ENCODE data around the gene OR10H5.

OR10H5 gene

DNA sequence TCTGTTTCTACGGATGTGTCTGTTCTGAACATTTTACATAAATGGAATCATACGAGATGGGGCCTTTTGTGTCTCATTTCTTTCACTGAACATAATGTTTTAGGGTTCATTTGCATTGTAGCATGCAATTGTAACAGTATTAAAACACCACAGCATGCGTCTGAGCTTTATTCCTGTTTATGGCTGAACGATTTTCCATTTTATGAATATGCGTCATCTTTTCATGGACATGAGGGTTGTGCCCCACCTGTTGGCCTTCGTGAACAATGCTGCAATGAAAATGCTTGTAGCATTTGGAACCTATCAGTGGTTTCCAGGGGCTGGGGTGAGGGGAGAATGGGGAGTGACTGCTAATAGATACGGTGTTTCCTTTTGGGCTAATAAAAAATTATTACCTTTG is 22.9 kb downstream of the OR10H5 start:
- DNase-seq = no peak
- Histone ChIP-seq H3K4me3 (ENCODE audit: low read depth, low read length) (no peak overlapping the region), H3K27me3 (peaks cover 4% of the 10 kb centered on the region; the same call in 1 of the 2 replicates)

DNA sequence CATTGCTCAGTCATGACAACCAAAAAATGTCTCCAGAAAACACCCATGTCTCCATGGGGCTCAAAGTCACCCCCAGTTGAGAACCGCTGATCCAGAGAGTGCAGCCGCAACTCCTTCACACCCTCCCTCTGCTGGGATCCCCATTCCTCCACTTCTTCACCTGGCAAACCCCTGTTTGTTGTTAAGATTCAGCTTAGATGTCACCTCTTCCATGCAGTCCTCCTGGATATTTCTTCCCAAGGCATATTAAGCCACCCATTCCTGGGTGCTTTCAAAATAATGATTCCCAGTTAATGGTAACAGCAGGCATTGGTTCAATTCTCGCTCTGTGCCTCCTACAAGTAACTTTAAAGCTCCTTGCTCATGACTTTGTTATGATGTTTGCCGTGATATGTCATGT is 24.0 kb downstream of the OR10H5 start:
- Histone ChIP-seq H3K4me3 (ENCODE audit: low read depth, low read length) (no peak overlapping the region), H3K4me1 (no peaks in the 10 kb centered on the region), H3K9me3 (no peaks in the 10 kb centered on the region), H3K27me3 (peaks cover 11% of the 10 kb centered on the region), H3K36me3 (no peaks in the 10 kb centered on the region)
- TF ChIP-seq, protein P1, sequence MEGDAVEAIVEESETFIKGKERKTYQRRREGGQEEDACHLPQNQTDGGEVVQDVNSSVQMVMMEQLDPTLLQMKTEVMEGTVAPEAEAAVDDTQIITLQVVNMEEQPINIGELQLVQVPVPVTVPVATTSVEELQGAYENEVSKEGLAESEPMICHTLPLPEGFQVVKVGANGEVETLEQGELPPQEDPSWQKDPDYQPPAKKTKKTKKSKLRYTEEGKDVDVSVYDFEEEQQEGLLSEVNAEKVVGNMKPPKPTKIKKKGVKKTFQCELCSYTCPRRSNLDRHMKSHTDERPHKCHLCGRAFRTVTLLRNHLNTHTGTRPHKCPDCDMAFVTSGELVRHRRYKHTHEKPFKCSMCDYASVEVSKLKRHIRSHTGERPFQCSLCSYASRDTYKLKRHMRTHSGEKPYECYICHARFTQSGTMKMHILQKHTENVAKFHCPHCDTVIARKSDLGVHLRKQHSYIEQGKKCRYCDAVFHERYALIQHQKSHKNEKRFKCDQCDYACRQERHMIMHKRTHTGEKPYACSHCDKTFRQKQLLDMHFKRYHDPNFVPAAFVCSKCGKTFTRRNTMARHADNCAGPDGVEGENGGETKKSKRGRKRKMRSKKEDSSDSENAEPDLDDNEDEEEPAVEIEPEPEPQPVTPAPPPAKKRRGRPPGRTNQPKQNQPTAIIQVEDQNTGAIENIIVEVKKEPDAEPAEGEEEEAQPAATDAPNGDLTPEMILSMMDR (IDR thresholded peaks at IDR 0.05; ENCODE audit: low read depth, low read length) = no peak
- DNase-seq = no peak

More for the DNA sequence above, 22.9 kb downstream of the OR10H5 start:
- Histone ChIP-seq H3K36me3 (no peaks in the 10 kb centered on the region), H3K9me3 (no peaks in the 10 kb centered on the region), H3K4me1 (no peaks in the 10 kb centered on the region)
- TF ChIP-seq, protein P1 (IDR thresholded peaks at IDR 0.05; ENCODE audit: low read depth, low read length) = peak; percentile 12; the same call in 1 of the 2 replicates

DNA sequence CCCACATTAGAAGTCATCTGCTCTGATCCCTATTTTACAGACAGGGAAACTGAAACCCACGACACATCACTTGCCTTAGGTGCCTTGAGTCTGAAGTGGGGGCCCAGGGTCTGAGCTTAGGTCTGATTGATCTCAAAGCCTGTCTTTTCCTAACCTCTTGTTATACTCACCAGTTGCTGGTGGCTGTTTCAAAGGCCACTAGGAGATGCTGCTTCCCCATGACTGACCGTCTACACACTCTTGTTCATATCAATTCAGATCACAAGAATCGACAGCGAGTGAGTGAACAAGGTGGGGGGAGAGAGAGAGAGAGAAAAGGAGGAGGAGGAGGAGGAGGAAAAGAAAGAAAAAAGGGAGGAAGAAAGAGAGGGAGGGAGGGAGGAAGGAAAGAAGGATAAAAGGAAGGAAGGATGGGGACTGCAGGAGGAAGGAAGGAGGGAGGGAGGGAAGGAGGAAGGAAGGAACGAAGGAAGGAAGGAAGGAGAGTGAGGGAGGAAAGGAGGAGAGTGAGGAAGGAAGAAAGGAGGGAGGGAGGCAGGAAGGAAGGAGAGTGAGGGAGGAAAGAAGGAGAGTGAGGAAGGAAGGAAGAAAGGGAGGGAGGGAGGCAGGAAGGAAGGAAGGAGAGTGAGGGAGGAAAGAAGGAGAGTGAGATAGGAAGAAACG is 24.7 kb downstream of the OR10H5 start:
- TF ChIP-seq, protein P1 (IDR thresholded peaks at IDR 0.05; ENCODE audit: low read depth, low read length) = no peak
- H3K4me3 ChIP-seq (ENCODE audit: low read depth, low read length) = no peak overlapping the region
- H3K36me3 ChIP-seq = no peaks in the 10 kb centered on the region
- no peaks in the 10 kb centered on the region for H3K4me1 ChIP-seq
- H3K27me3 ChIP-seq = peaks cover 12% of the 10 kb centered on the region
- DNase-seq = no peak
- H3K9me3 ChIP-seq = no peaks in the 10 kb centered on the region

DNA sequence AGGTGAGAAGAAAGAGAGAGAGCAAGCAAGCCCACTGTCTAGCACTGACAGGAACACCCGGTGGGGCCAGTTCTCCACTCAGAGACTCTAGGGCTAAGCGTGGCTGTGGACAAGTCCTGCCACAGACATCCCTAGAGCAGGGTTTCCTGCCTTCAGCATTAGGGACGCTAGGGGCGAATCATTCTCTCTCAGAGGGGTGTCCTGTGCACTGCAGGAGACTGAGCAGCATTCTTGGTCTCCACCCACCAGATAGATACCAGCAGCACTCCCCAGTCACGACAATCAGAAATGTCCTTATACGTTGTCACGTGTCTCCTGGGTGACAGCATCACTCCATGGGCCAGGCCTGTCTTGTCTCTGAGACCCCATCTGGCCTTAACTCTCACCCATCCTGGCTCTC is 26.5 kb downstream of the OR10H5 start:
- H3K4me1 ChIP-seq = no peaks in the 10 kb centered on the region
- H3K9me3 ChIP-seq = no peaks in the 10 kb centered on the region
- TF ChIP-seq, protein P1 (IDR thresholded peaks at IDR 0.05; ENCODE audit: low read depth, low read length) = no peak
- H3K4me3 ChIP-seq (ENCODE audit: low read depth, low read length) = no peak overlapping the region
- peaks cover 15% of the 10 kb centered on the region for H3K27me3 ChIP-seq
- no peaks in the 10 kb centered on the region for H3K36me3 ChIP-seq
- no peak for DNase-seq

DNA sequence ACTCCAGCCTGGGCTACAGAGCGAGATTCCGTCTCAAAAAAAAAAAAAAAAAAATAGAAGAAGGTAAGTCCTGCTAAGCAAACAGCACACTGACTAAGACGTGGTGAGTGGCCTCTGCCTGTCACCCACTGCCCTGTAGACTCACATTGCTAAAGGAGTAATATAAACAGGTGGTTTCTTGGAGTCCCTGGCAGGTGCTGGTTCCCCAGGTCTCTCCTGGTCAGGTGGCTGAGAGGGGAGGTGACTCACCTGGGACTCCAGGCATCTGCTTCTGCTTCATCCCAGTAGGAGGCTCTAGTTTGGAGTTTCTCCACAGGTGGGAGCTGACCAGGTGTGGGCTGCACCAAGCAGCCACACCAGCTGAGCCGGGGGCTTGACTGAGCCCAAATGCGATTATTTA is 27.8 kb downstream of the OR10H5 start, which contains the start of gene OR10H1:
TSS of gene OR10H1 (minus strand) at position 359 of the 400 bp plus-strand sequence. CDS start 7,627 bp downstream, outside the sequence.
- TF ChIP-seq, protein P1 (IDR thresholded peaks at IDR 0.05; ENCODE audit: low read depth, low read length) = no peak
- DNase-seq = no peak
- H3K4me1 ChIP-seq = no peaks in the 10 kb centered on the region
- no peak within 1 kb of the TSS for H3K4me3 ChIP-seq (ENCODE audit: low read depth, low read length)
- no peaks in the 10 kb centered on the region for H3K9me3 ChIP-seq
- peaks cover 15% of the 10 kb centered on the region for H3K27me3 ChIP-seq
- H3K36me3 ChIP-seq = no peaks in the 10 kb centered on the region

DNA sequence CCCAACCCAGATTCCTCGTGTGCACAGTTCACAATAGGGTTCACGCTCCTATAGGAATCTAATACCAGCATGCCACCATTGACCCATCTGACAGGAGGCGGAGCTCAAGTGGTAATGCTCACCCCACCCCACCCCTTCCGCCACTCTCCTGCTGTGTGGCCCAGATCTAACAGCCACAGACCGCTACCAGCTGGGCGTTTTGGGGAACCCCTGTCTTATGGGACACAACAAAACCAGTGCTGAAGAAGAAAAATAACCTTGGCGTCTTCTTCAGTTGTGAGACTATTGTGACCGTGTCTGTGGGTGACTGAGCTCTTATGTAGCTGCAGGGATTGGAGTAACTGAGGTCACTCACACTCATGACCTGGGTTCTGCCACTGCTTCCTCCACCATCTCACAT is 33.2 kb downstream of the OR10H5 start:
- Histone ChIP-seq H3K9me3 (no peaks in the 10 kb centered on the region), H3K27me3 (peaks cover 9% of the 10 kb centered on the region; the same call in 1 of the 2 replicates), H3K4me1 (no peaks in the 10 kb centered on the region), H3K4me3 (ENCODE audit: low read depth, low read length) (no peak overlapping the region), H3K36me3 (no peaks in the 10 kb centered on the region)
- TF ChIP-seq, protein P1 (IDR thresholded peaks at IDR 0.05; ENCODE audit: low read depth, low read length) = no peak
- DNase-seq = no peak

All from BE2C (cell line).